Measurements from ENCODE around the gene PDZD8. TPM values are rescaled to one million over a fixed set of nuclear protein-coding genes. Genes with fewer than 3 reads are reported as not detected.
A peak's percentile ranks its signal among the peaks of the same experiment; 100 is the strongest.

Gene PDZD8
- total and polyA plus RNA-seq, 2 experiments from 2014 or later, result 14.4 to 20.1 TPM

- Histone ChIP-seq H3K4me2 (ENCODE audit: unreplicated experiment) (peak overlapping the region; percentile 29), H2AFZ (no peak overlapping the region), H3K9ac (no peak overlapping the region), H3K27ac (no peak overlapping the region), H3K4me1 (ENCODE audit: insufficient read depth) (peaks cover 18% of the 10 kb centered on the region), H3K79me2 (ENCODE audit: insufficient read depth) (no peaks in the 10 kb centered on the region), H3K27me3 (replicated peaks; ENCODE audit: insufficient read depth) (peaks cover 12% of the 10 kb centered on the region), H4K20me1 (ENCODE audit: insufficient read depth) (no peaks in the 10 kb centered on the region), H3K9me2 (ENCODE audit: insufficient read depth) (no peaks in the 10 kb centered on the region), H3K4me3 (no peak overlapping the region), H3K9me3 (ENCODE audit: low read depth) (no peaks in the 10 kb centered on the region), H3F3A (ENCODE audit: insufficient read depth) (peaks cover 14% of the 10 kb centered on the region), H3K36me3 (ENCODE audit: low read depth) (no peaks in the 10 kb centered on the region)
- 7 to 9% methylated on average over 3 of the region's 3 CpGs for WGBS, 2 experiments (ENCODE audit: low coverage in 1 of 2, low lambda C conversion rate in 2 of 2, missing lambda C conversion rate in 2 of 2)
- TF ChIP-seq EZH2phosphoT487 (IDR thresholded peaks at IDR 0.05; ENCODE audit: insufficient read depth, low read depth), result no peak
- no peak for TF ChIP-seq EZH2 (IDR thresholded peaks at IDR 0.05; ENCODE audit: insufficient read depth, poor library complexity, severe bottlenecking)
- peak; percentile 74 for DNase-seq
- in situ Hi-C loops (cut with MboI), result no loop called here
Observed at GRCh38 chr10:117246997-117247671, 128.1 kb downstream of the PDZD8 start.

- Histone ChIP-seq H2AFZ (no peak overlapping the region), H3F3A (ENCODE audit: insufficient read depth) (no peaks in the 10 kb centered on the region), H3K79me2 (ENCODE audit: insufficient read depth) (no peaks in the 10 kb centered on the region), H3K4me3 (no peak overlapping the region), H3K9me3 (ENCODE audit: low read depth) (no peaks in the 10 kb centered on the region), H3K27ac (no peak overlapping the region), H3K9me2 (ENCODE audit: insufficient read depth) (no peaks in the 10 kb centered on the region), H3K4me1 (ENCODE audit: insufficient read depth) (peaks cover 4% of the 10 kb centered on the region; the same call in 1 of the 2 replicates), H3K27me3 (replicated peaks; ENCODE audit: insufficient read depth) (peaks cover 38% of the 10 kb centered on the region), H3K9ac (no peak overlapping the region), H3K4me2 (ENCODE audit: unreplicated experiment) (no peak overlapping the region), H4K20me1 (ENCODE audit: insufficient read depth) (no peaks in the 10 kb centered on the region), H3K36me3 (ENCODE audit: low read depth) (no peaks in the 10 kb centered on the region)
- WGBS, 2 experiments (ENCODE audit: low coverage in 1 of 2, low lambda C conversion rate in 2 of 2, missing lambda C conversion rate in 2 of 2), result 89 to 90% methylated on average over 8 of the region's 8 CpGs
- in situ Hi-C loops (cut with MboI), result no loop called here
- no peak for TF ChIP-seq EZH2phosphoT487 (IDR thresholded peaks at IDR 0.05; ENCODE audit: insufficient read depth, low read depth)
- no peak for TF ChIP-seq EZH2 (IDR thresholded peaks at IDR 0.05; ENCODE audit: insufficient read depth, poor library complexity, severe bottlenecking)
- no peak for DNase-seq
Observed at GRCh38 chr10:117242463-117242832, 132.8 kb downstream of the PDZD8 start.

- Histone ChIP-seq H3F3A (ENCODE audit: insufficient read depth) (no peaks in the 10 kb centered on the region), H3K9me2 (ENCODE audit: insufficient read depth) (no peaks in the 10 kb centered on the region), H4K20me1 (ENCODE audit: insufficient read depth) (no peaks in the 10 kb centered on the region), H3K79me2 (ENCODE audit: insufficient read depth) (no peaks in the 10 kb centered on the region), H3K9me3 (ENCODE audit: low read depth) (no peaks in the 10 kb centered on the region), H3K4me3 (peak overlapping the region; percentile 53), H3K27me3 (replicated peaks; ENCODE audit: insufficient read depth) (peaks cover 39% of the 10 kb centered on the region), H2AFZ (peak overlapping the region; percentile 35; the same call in 1 of the 2 replicates), H3K4me2 (ENCODE audit: unreplicated experiment) (peak overlapping the region; percentile 73), H3K4me1 (ENCODE audit: insufficient read depth) (no peaks in the 10 kb centered on the region), H3K9ac (no peak overlapping the region), H3K36me3 (ENCODE audit: low read depth) (no peaks in the 10 kb centered on the region), H3K27ac (no peak overlapping the region)
- in situ Hi-C loops (cut with MboI), result no loop called here
- peak; percentile 57 for DNase-seq
- WGBS, 2 experiments (ENCODE audit: low coverage in 1 of 2, low lambda C conversion rate in 2 of 2, missing lambda C conversion rate in 2 of 2), result 16 to 21% methylated on average over 22 to 29 of the region's 56 CpGs
- TF ChIP-seq EZH2 (IDR thresholded peaks at IDR 0.05; ENCODE audit: insufficient read depth, poor library complexity, severe bottlenecking) (peak; percentile 68), EZH2phosphoT487 (IDR thresholded peaks at IDR 0.05; ENCODE audit: insufficient read depth, low read depth) (no peak)
Observed at GRCh38 chr10:117241541-117242462, 133.4 kb downstream of the PDZD8 start.

- Histone ChIP-seq H3K79me2 (ENCODE audit: insufficient read depth) (no peaks in the 10 kb centered on the region), H3K4me2 (ENCODE audit: unreplicated experiment) (peak within 1 kb of the TSS; percentile 73), H3F3A (ENCODE audit: insufficient read depth) (no peaks in the 10 kb centered on the region), H3K27me3 (replicated peaks; ENCODE audit: insufficient read depth) (peaks cover 48% of the 10 kb centered on the region), H3K36me3 (ENCODE audit: low read depth) (no peaks in the 10 kb centered on the region), H3K9me3 (ENCODE audit: low read depth) (no peaks in the 10 kb centered on the region), H4K20me1 (ENCODE audit: insufficient read depth) (no peaks in the 10 kb centered on the region), H3K27ac (no peak within 1 kb of the TSS), H3K4me1 (ENCODE audit: insufficient read depth) (no peaks in the 10 kb centered on the region), H3K4me3 (peak within 1 kb of the TSS; percentile 53), H2AFZ (peak within 1 kb of the TSS; percentile 35; the same call in 1 of the 2 replicates), H3K9me2 (ENCODE audit: insufficient read depth) (no peaks in the 10 kb centered on the region), H3K9ac (no peak within 1 kb of the TSS)
- TF ChIP-seq EZH2phosphoT487 (IDR thresholded peaks at IDR 0.05; ENCODE audit: insufficient read depth, low read depth) (no peak), EZH2 (IDR thresholded peaks at IDR 0.05; ENCODE audit: insufficient read depth, poor library complexity, severe bottlenecking) (no peak)
- WGBS, 2 experiments (ENCODE audit: low coverage in 1 of 2, low lambda C conversion rate in 2 of 2, missing lambda C conversion rate in 2 of 2), result 10 to 40% methylated on average over 17 to 83 of the region's 93 CpGs
- in situ Hi-C loops (cut with MboI), result no loop called here
- no peak for DNase-seq
Observed at GRCh38 chr10:117240621-117241529, 134.4 kb downstream of the PDZD8 start, which contains the start of gene SLC18A2. Gene SLC18A2 (plus strand): TSS chr10:117241114. CDS start chr10:117241694, 580 bp downstream.

All from GM23248 (cell line).